OCI-LY7 (cell line): ENCODE measurements around the gene F2RL3. TPM values are rescaled to one million over a fixed set of nuclear protein-coding genes. Genes with fewer than 3 reads are reported as not detected.

Source experiments
- BruUV-seq: library from RNA; stranded (reverse); fragments of 400-500 nt; replicated peaks from 2 replicates; lab custom pipeline; 2021; lab: Mats Ljungman, UMichigan
- CTCF ChIA-PET: fragments of 300-600 bp; sonication (Branson Sonifier 250); formaldehyde crosslinking; loops from one replicate; lab custom pipeline; 2022; ENCODE audit warnings: antibody characterized with exemption; ENCODE audit not compliant: unreplicated experiment; lab: Charles Lee
- POLR2A ChIA-PET: fragments of 300-600 bp; sonication (Branson Sonifier 250); formaldehyde crosslinking; loops from one replicate; lab custom pipeline; 2022; ENCODE audit warnings: antibody characterized with exemption; lab: Charles Lee
- DNase-seq: peaks from one replicate; pipeline ENCODE4 v3.0.0-alpha.2; 2015; ENCODE audit warnings: low spot score
- H2AFZ ChIP-seq: fragments of 200-600 bp; sonication (generic), shearing (Covaris generic); 2 replicates; pipeline ENCODE4 v1.6.1; 2014; ENCODE audit warnings: mild to moderate bottlenecking, antibody characterized with exemption, low read length, moderate library complexity
- H3K27ac ChIP-seq: fragments of 200-600 bp; sonication (generic); 2 replicates; pipeline ENCODE4 v1.5.1; 2014; ENCODE audit warnings: mixed run types, low read depth, mild to moderate bottlenecking, moderate library complexity, low read length, inconsistent platforms; ENCODE audit not compliant: poor library complexity, severe bottlenecking
- H3K36me3 ChIP-seq: fragments of 200-600 bp; sonication (generic); 2 replicates; pipeline ENCODE4 v1.6.1; 2014; ENCODE audit warnings: mild to moderate bottlenecking, antibody characterized with exemption, low read length, moderate library complexity, mixed read lengths; ENCODE audit not compliant: insufficient read depth
- H3K4me1 ChIP-seq: fragments of 200-600 bp; sonication (generic); 2 replicates; pipeline ENCODE4 v1.5.1; 2014; ENCODE audit warnings: mild to moderate bottlenecking, low read length; ENCODE audit not compliant: insufficient read depth, poor library complexity, severe bottlenecking
- H3K4me2 ChIP-seq: fragments of 200-600 bp; sonication (generic); 2 replicates; pipeline ENCODE4 v1.6.1; 2014; ENCODE audit warnings: mild to moderate bottlenecking, low read length
- H3K4me3 ChIP-seq: fragments of 200-600 bp; sonication (generic); 2 replicates; pipeline ENCODE4 v1.5.1; 2014; ENCODE audit warnings: mild to moderate bottlenecking, low read depth, low read length; ENCODE audit not compliant: poor library complexity, severe bottlenecking
- H3K79me2 ChIP-seq: fragments of 200-600 bp; sonication (generic); 2 replicates; pipeline ENCODE4 v1.6.1; 2016; ENCODE audit warnings: low read depth, mild to moderate bottlenecking, low read length, moderate library complexity, mixed read lengths; ENCODE audit not compliant: insufficient read depth
- H3K9me2 ChIP-seq: fragments of 200-600 bp; sonication (generic); 2 replicates; pipeline ENCODE4 v1.6.1; 2016; ENCODE audit warnings: mild to moderate bottlenecking, low read length, mixed read lengths; ENCODE audit not compliant: insufficient read depth
- H3K9me3 ChIP-seq: fragments of 200-600 bp; sonication (generic); 2 replicates; pipeline ENCODE4 v1.6.1; 2014; ENCODE audit warnings: mild to moderate bottlenecking, mixed run types, low read length, mixed read lengths
- H4K20me1 ChIP-seq: fragments of 200-600 bp; sonication (generic); 2 replicates; pipeline ENCODE4 v1.6.1; 2014; ENCODE audit warnings: mild to moderate bottlenecking, antibody characterized with exemption, low read length, moderate library complexity, mixed read lengths; ENCODE audit not compliant: insufficient read depth
- CTCF ChIP-seq: fragments of 200-600 bp; sonication (generic); conservative IDR thresholded peaks from 2 replicates; pipeline ENCODE4 v1.5.1; 2014; ENCODE audit warnings: mild to moderate bottlenecking, antibody characterized with exemption, low read length, moderate library complexity, mixed read lengths
- EZH2phosphoT487 ChIP-seq: fragments of 200-600 bp; sonication (generic); IDR thresholded peaks from 2 replicates; pipeline ENCODE4 v1.6.1; 2018; ENCODE audit warnings: low read depth, borderline replicate concordance, mild to moderate bottlenecking, mixed run types, antibody characterized with exemption, low read length, moderate library complexity, mixed read lengths
- intact Hi-C: fragments of 100-400 bp; cut with micrococcal nuclease; formaldehyde crosslinking; loops from one replicate; pipeline ENCODE4 v1.10.0; 2022; ENCODE audit not compliant: unreplicated experiment
- total RNA-seq, 2 experiments: library from RNA; depleted of rRNA in 1 of 2; stranded (reverse); fragments of >200 nt in 1 of 2; shearing (Covaris generic) in 1 of 2; gene quantifications; 2 replicates each; pipeline ENCODE4 v1.2.3, GENCODE V29; 2014 to 2022

Gene F2RL3
- total RNA-seq, 2 experiments from 2014 or later: 0.10 TPM; not detected in 1

DNA sequence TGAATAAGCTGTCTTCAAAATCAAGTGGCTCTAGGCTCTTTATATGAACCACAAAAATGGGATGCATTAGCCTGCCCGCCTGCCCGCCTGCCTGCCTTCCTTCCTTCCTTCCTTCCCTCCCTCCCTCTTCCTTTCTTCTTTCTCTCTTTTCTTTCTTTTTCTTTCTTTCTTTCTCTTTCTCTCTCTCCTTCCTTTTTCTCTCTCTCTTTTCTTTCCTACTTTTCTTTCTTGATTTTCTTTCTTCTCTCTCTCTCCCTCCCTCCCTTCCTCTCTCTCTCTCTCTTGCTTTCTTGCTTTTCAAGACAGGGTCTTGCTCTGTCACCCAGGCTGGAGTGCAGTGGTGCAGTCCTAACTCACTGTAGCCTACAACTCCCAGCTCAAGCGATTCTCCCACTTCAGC lies 26.9 kb downstream of the F2RL3 start:
- no TSS peak for BruUV-seq
- Histone ChIP-seq H2AFZ (no peak overlapping the region), H3K4me3 (no peak overlapping the region), H3K27ac (no peak overlapping the region), H3K4me2 (no peak overlapping the region), H3K9me3 (peaks cover 7% of the 10 kb centered on the region), H3K9me2 (no peaks in the 10 kb centered on the region), H3K79me2 (no peaks in the 10 kb centered on the region), H4K20me1 (no peaks in the 10 kb centered on the region), H3K36me3 (no peaks in the 10 kb centered on the region), H3K4me1 (no peaks in the 10 kb centered on the region)
- no peak for DNase-seq
- TF ChIP-seq EZH2phosphoT487 (no peak), CTCF (no peak)
- POLR2A ChIA-PET: no interaction called here
- intact Hi-C loops: no loop called here
- CTCF ChIA-PET: no interaction called here

- TF ChIP-seq EZH2phosphoT487 (no peak), CTCF (no peak)
- Histone ChIP-seq H3K27ac (no peak overlapping the region), H3K9me2 (no peaks in the 10 kb centered on the region), H2AFZ (no peak overlapping the region), H3K4me1 (no peaks in the 10 kb centered on the region), H4K20me1 (no peaks in the 10 kb centered on the region), H3K4me3 (no peak overlapping the region), H3K36me3 (no peaks in the 10 kb centered on the region), H3K4me2 (no peak overlapping the region), H3K79me2 (no peaks in the 10 kb centered on the region), H3K9me3 (peaks cover 7% of the 10 kb centered on the region)
- no TSS peak for BruUV-seq
- CTCF ChIA-PET: interaction anchor here (0.6 kb wide), 1 partner anchor 11 kb away, joined by 4 read pairs; no protein-coding TSS in a partner anchor
- DNase-seq: no peak
- POLR2A ChIA-PET: no interaction called here
- intact Hi-C loops: no loop called here
Measured at GRCh38 chr19:16917401-16917800, 28.6 kb downstream of the F2RL3 start.

DNA sequence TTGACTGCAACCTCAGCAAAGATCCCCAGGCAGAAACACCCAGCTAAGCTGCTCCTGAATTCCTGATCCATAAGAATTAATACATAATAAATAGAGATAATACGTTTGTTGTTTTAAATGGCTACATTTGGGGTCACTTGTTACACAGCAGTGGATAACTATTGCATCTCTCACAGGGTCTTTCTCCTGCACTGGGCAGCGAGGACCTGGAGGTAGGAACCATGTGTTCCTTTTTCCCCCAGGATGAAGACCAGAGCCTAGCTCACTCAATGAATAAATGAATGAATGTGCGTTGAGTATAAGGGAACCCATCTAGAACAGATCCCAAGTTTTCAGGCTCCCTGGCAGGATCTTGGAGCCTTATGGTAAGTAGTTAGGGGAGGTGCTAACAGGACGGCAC lies 30.7 kb downstream of the F2RL3 start:
- Histone ChIP-seq H3K36me3 (no peaks in the 10 kb centered on the region), H3K9me3 (no peaks in the 10 kb centered on the region), H3K79me2 (no peaks in the 10 kb centered on the region), H3K4me2 (no peak overlapping the region), H3K4me1 (no peaks in the 10 kb centered on the region), H3K9me2 (no peaks in the 10 kb centered on the region), H3K4me3 (no peak overlapping the region), H4K20me1 (no peaks in the 10 kb centered on the region), H3K27ac (no peak overlapping the region), H2AFZ (no peak overlapping the region)
- no peak for DNase-seq
- ChIA-PET CTCF (no interaction called here), POLR2A (no interaction called here)
- intact Hi-C loops: no loop called here
- no TSS peak for BruUV-seq
- TF ChIP-seq EZH2phosphoT487: no peak
- TF ChIP-seq CTCF: no peak
